K562 (cell line): ENCODE measurements around the gene PLEKHO1. TPM values are rescaled to one million over a fixed set of nuclear protein-coding genes. Genes with fewer than 3 reads are reported as not detected.
A peak's percentile ranks its signal among the peaks of the same experiment; 100 is the strongest.

Source experiments
- BRD9 ChIP-seq: fragments of 450-650 bp; IDR thresholded peaks from 2 replicates; pipeline ENCODE4 v1.6.1; 2018; ENCODE audit warnings: low read depth; ENCODE audit not compliant: partially characterized antibody
- CHD4 ChIP-seq: fragments of 200-600 bp; sonication (generic); IDR thresholded peaks from 3 replicates; pipeline ENCODE4 v1.6.1; 2012; ENCODE audit warnings: low read depth, mild to moderate bottlenecking, mixed read lengths, low read length, inconsistent platforms; ENCODE audit not compliant: insufficient read depth, insufficient replicate concordance, poor library complexity, severe bottlenecking
- E4F1 ChIP-seq: fragments of 250-450 bp; sonication (Bioruptor Pico); IDR thresholded peaks from 2 replicates; pipeline ENCODE4 v1.5.0; 2021; ENCODE audit warnings: mild to moderate bottlenecking, borderline replicate concordance
- EGR1 ChIP-seq: fragments of 450-650 bp; conservative IDR thresholded peaks from 2 replicates; pipeline ENCODE4 v1.6.1; 2017; ENCODE audit warnings: mild to moderate bottlenecking
- ELK1 ChIP-seq: sonication (generic); formaldehyde crosslinking; IDR thresholded peaks from 2 replicates; pipeline ENCODE4 v1.8.1; 2022; ENCODE audit warnings: missing genetic modification reagents
- FOSL1 ChIP-seq: fragments of 200-800 bp; sonication (Bioruptor generic); conservative IDR thresholded peaks from 2 replicates; pipeline ENCODE4 v1.6.1; 2016; ENCODE audit warnings: missing genetic modification characterization, missing compliant biosample characterization
- FOXA3 ChIP-seq, 2 experiments: fragments of 450-650 bp in 1 of 2; sonication (generic) in 1 of 2; formaldehyde crosslinking; IDR thresholded peaks in 1 of 2; conservative IDR thresholded peaks in 1 of 2; 2 replicates each; pipeline versions ENCODE4 v1.4.0 to v1.8.0; 2020 to 2022; ENCODE audit warnings: mild to moderate bottlenecking in 2 of 2, missing genetic modification reagents in 1 of 2
- KLF1 ChIP-seq: fragments of 450-650 bp; IDR thresholded peaks from 2 replicates; pipeline ENCODE4 v1.6.1; 2016; ENCODE audit warnings: missing genetic modification characterization, missing compliant biosample characterization
- MEF2A ChIP-seq: IDR thresholded peaks from 2 replicates; pipeline ENCODE4 v1.6.1; 2011; ENCODE audit warnings: low read depth, mild to moderate bottlenecking, low read length, moderate library complexity; ENCODE audit not compliant: control insufficient read depth
- PKNOX1 ChIP-seq: fragments of 450-650 bp; IDR thresholded peaks from 2 replicates; pipeline ENCODE4 v1.6.1; 2016
- RAD21 ChIP-seq, 2 experiments: fragments of 250-450 bp in 1 of 2; fragments of 450-650 bp in 1 of 2; sonication (Bioruptor Pico) in 1 of 2; formaldehyde crosslinking in 1 of 2; IDR thresholded peaks in 1 of 2; conservative IDR thresholded peaks in 1 of 2; 2 replicates each; pipeline versions ENCODE4 v1.4.0 to v1.8.0; 2020 to 2022; ENCODE audit warnings: mild to moderate bottlenecking in 2 of 2, moderate library complexity in 1 of 2
- SMAD4 ChIP-seq: fragments of 250-450 bp; sonication (Bioruptor Pico); conservative IDR thresholded peaks from 2 replicates; pipeline ENCODE4 v1.8.0; 2021; ENCODE audit warnings: inconsistent platforms, mild to moderate bottlenecking, moderate library complexity
- SMARCC2 ChIP-seq: fragments of 450-650 bp; IDR thresholded peaks from 2 replicates; pipeline ENCODE4 v1.6.1; 2017; ENCODE audit warnings: antibody characterized with exemption, moderate library complexity, mild to moderate bottlenecking, low read depth
- ZBTB43 ChIP-seq: sonication (generic); formaldehyde crosslinking; IDR thresholded peaks from 2 replicates; pipeline ENCODE4 v1.8.0; 2023; ENCODE audit warnings: mild to moderate bottlenecking, missing genetic modification reagents
- ZNF280A ChIP-seq: fragments of 450-650 bp; IDR thresholded peaks from 2 replicates; pipeline ENCODE4 v1.6.1; 2018; ENCODE audit warnings: mild to moderate bottlenecking, low read depth; ENCODE audit not compliant: partially characterized antibody
- ZNF668 ChIP-seq: fragments of 250-450 bp; sonication (Bioruptor Pico); IDR thresholded peaks from 2 replicates; pipeline ENCODE4 v1.8.0; 2022; ENCODE audit warnings: mild to moderate bottlenecking, inconsistent platforms
- ZNF780A ChIP-seq: fragments of 250-450 bp; sonication (Bioruptor Pico); IDR thresholded peaks from 2 replicates; pipeline ENCODE4 v1.5.0; 2021; ENCODE audit warnings: mild to moderate bottlenecking
- polyA plus RNA-seq, 8 experiments: library from polyadenylated mRNA; depleted of rRNA in 4 of 8; stranded (reverse) in 5 of 8; unstranded in 3 of 8; fragments of >200 nt; fragmentation: Nextera tagmentation in 2 of 8; fragmentation: Illumina TruSeq in 1 of 8; extraction: Ambion mirVana in 2 of 8; extraction: Trizol in 1 of 8; gene quantifications; 2 replicates each; pipeline versions ENCODE4 v1.2.1 to v1.2.3, GENCODE V29; 2011 to 2014; ENCODE audit warnings: inconsistent platforms in 1 of 8, missing spikeins in 1 of 8
- total RNA-seq, 7 experiments: library from RNA; depleted of rRNA in 6 of 7; stranded (reverse); fragments of >200 nt in 6 of 7; fragmentation: Illumina TruSeq in 2 of 7; extraction: Trizol in 2 of 7; gene quantifications; 2 replicates each; pipeline versions ENCODE4 v1.2.1 to v1.2.3, GENCODE V29; 2011 to 2021; ENCODE audit warnings: low replicate concordance in 1 of 7

PLEKHO1 gene
- total and polyA plus RNA-seq, 9 of the 15 experiments (the other 6 are each of a cell fraction or from before 2014, with no cell fraction given), result 0.39 to 16.2 (median 9.6) TPM

GRCh38 chr1:150165622-150166612 lies 16.2 kb downstream of the PLEKHO1 start (continued):
- TF ChIP-seq SMAD4 (CRISPR knock-in tag) (no peak), ZNF280A (no peak), EGR1 (no peak), PKNOX1 (0 out of 2 replicates have a peak, but pooled peaks have one; percentile 5), FOXA3 (CRISPR knock-in tag; conservative IDR thresholded peaks at IDR 0.05 in 1 of 2, IDR thresholded peaks at IDR 0.05 in 1 of 2) (0 out of 4 replicates have a peak, but pooled peaks of 1 of the 2 experiments have one; percentile 13), ZNF780A (CRISPR knock-in tag) (no peak), E4F1 (CRISPR knock-in tag) (no peak), BRD9 (peak; percentile 69), ELK1 (no peak), KLF1 (tag) (no peak), SMARCC2 (no peak; the same call in 1 of the 2 replicates), FOSL1 (no peak), RAD21 (CRISPR knock-in tag; conservative IDR thresholded peaks at IDR 0.05 in 1 of 2, IDR thresholded peaks at IDR 0.05 in 1 of 2) (peak; percentile 68 to 91), MEF2A (0 out of 2 replicates have a peak, but pooled peaks have one; percentile 13), ZNF668 (peak; percentile 66; the same call in 1 of the 2 replicates), ZBTB43 (CRISPR knock-in tag) (0 out of 2 replicates have a peak, but pooled peaks have one; percentile 24), CHD4 (no peak)
